KMS-11 (cell line): Measurements from ENCODE around the gene CDKN2C.

Source experiments
- H2AFZ ChIP-seq: fragments of 200-600 bp; sonication (generic); 2 replicates; pipeline ENCODE4 v1.6.1; 2016; ENCODE audit warnings: antibody characterized with exemption, mixed run types, low read depth
- H3K27ac ChIP-seq: fragments of 200-600 bp; sonication (generic); 2 replicates; pipeline ENCODE4 v1.6.1; 2016; ENCODE audit warnings: mild to moderate bottlenecking, mixed run types
- H3K27me3 ChIP-seq: fragments of 200-600 bp; sonication (generic); 2 replicates; pipeline ENCODE4 v1.6.1; 2017; ENCODE audit warnings: mild to moderate bottlenecking, low read depth, mixed run types, moderate library complexity; ENCODE audit not compliant: insufficient read depth
- H3K36me3 ChIP-seq: fragments of 200-600 bp; sonication (generic); 2 replicates; pipeline ENCODE4 v1.6.1; 2017; ENCODE audit warnings: mild to moderate bottlenecking, mixed run types; ENCODE audit not compliant: insufficient read depth
- H3K4me1 ChIP-seq: fragments of 200-600 bp; sonication (generic); 2 replicates; pipeline ENCODE4 v1.6.1; 2016; ENCODE audit warnings: mild to moderate bottlenecking, low read depth, mixed run types; ENCODE audit not compliant: poor library complexity, severe bottlenecking
- H3K4me2 ChIP-seq: fragments of 200-600 bp; sonication (generic); 2 replicates; pipeline ENCODE4 v1.7.0; 2016; ENCODE audit warnings: mild to moderate bottlenecking, mixed run types
- H3K4me3 ChIP-seq: fragments of 200-600 bp; sonication (generic); IDR thresholded peaks from 2 replicates; pipeline ENCODE4 v1.6.1; 2017; ENCODE audit warnings: low read depth, low read length, mixed read lengths; ENCODE audit not compliant: insufficient read depth
- H3K79me2 ChIP-seq: fragments of 200-600 bp; sonication (generic); 2 replicates; pipeline ENCODE4 v1.6.1; 2016; ENCODE audit warnings: low read depth, mixed run types; ENCODE audit not compliant: insufficient read depth
- H3K9ac ChIP-seq: fragments of 200-600 bp; sonication (generic); 2 replicates; pipeline ENCODE4 v1.6.1; 2016; ENCODE audit warnings: mild to moderate bottlenecking, mixed run types
- H4K20me1 ChIP-seq: fragments of 200-600 bp; sonication (generic); 2 replicates; pipeline ENCODE4 v1.6.1; 2016; ENCODE audit warnings: mild to moderate bottlenecking, mixed run types; ENCODE audit not compliant: insufficient read depth
- CTCF ChIP-seq: fragments of 200-600 bp; sonication (generic); conservative IDR thresholded peaks from 2 replicates; pipeline ENCODE4 v1.6.1; 2017; ENCODE audit warnings: low read depth, mild to moderate bottlenecking, antibody characterized with exemption, low read length, moderate library complexity, mixed read lengths

The CDKN2C gene

DNA sequence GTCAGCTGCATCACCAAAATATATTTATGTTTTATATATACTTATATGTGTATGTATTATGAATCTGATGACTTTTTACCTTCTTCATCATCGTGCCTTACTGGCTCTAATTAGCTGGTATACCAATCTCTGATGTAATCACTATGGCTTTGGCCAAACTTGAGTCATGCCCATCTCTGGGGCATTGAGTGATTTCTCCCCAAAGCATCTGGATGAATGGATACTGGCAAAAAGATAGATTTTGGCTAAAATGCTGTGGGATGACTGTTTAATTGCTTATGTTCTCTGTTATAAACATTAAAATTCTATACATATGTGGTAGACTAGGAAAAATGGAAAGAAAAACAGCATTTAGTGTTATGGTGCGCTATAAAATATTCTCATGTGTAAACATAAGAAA lies 19.6 kb downstream of the CDKN2C start:
- no peak overlapping the region for H3K27ac ChIP-seq
- H3K4me1 ChIP-seq = peaks cover 8% of the 10 kb centered on the region
- no peaks in the 10 kb centered on the region for H3K27me3 ChIP-seq
- H3K4me3 ChIP-seq = no peak overlapping the region
- no peak overlapping the region for H2AFZ ChIP-seq
- no peak overlapping the region for H3K9ac ChIP-seq
- no peaks in the 10 kb centered on the region for H4K20me1 ChIP-seq
- peaks cover 27% of the 10 kb centered on the region; the same call in 1 of the 2 replicates for H3K79me2 ChIP-seq
- H3K36me3 ChIP-seq = no peaks in the 10 kb centered on the region
- H3K4me2 ChIP-seq = no peak overlapping the region
- no peak for TF ChIP-seq CTCF

GRCh38 chr1:50992532-50993318 lies 22.7 kb downstream of the CDKN2C start:
- peaks cover 2% of the 10 kb centered on the region; the same call in 1 of the 2 replicates for H3K79me2 ChIP-seq

DNA sequence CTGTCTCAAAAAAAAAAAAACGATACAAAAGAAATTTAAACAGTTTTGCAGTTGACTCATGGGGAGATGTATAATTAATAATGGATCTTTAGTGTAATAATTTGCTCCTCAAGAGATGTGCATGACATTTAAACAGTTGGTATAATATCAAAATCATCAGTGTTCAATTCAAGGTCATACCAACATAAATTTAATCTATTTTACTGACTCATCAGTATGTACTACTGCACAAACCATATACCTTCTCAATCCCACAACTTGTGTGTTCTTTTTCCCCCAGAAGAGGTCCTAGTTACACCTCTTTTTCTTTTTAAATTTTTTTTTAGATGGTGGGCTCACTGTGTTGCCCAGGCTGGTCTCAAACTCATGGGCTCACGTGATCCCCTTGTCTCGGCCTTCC lies 23.6 kb downstream of the CDKN2C start:
- no peak overlapping the region for H2AFZ ChIP-seq
- H3K9ac ChIP-seq = no peak overlapping the region
- H3K4me1 ChIP-seq = no peaks in the 10 kb centered on the region
- H4K20me1 ChIP-seq = no peaks in the 10 kb centered on the region
- H3K4me3 ChIP-seq = no peak overlapping the region
- no peaks in the 10 kb centered on the region; the same call in 1 of the 2 replicates for H3K79me2 ChIP-seq
- H3K27ac ChIP-seq = no peak overlapping the region
- H3K27me3 ChIP-seq = no peaks in the 10 kb centered on the region
- no peak for TF ChIP-seq CTCF
- no peak overlapping the region for H3K4me2 ChIP-seq
- H3K36me3 ChIP-seq = no peaks in the 10 kb centered on the region

More at GRCh38 chr1:50992532-50993318, 22.7 kb downstream of the CDKN2C start:
- Histone ChIP-seq H3K4me2 (no peak overlapping the region), H2AFZ (no peak overlapping the region), H3K4me1 (no peaks in the 10 kb centered on the region), H3K4me3 (no peak overlapping the region), H3K27me3 (no peaks in the 10 kb centered on the region), H3K9ac (no peak overlapping the region), H4K20me1 (no peaks in the 10 kb centered on the region), H3K36me3 (no peaks in the 10 kb centered on the region), H3K27ac (no peak overlapping the region)
- no peak for TF ChIP-seq CTCF

- Histone ChIP-seq H3K36me3 (no peaks in the 10 kb centered on the region), H4K20me1 (no peaks in the 10 kb centered on the region), H3K4me3 (no peak overlapping the region), H3K27me3 (no peaks in the 10 kb centered on the region), H2AFZ (no peak overlapping the region), H3K27ac (no peak overlapping the region), H3K4me2 (no peak overlapping the region), H3K9ac (no peak overlapping the region), H3K79me2 (no peaks in the 10 kb centered on the region; the same call in 1 of the 2 replicates), H3K4me1 (no peaks in the 10 kb centered on the region)
- no peak for TF ChIP-seq CTCF
Measured at GRCh38 chr1:50994997-50995396, 25.0 kb downstream of the CDKN2C start.
